CD8-positive, alpha-beta memory T cell (primary cell): Measurements from ENCODE around the gene GFRA1. TPM values are rescaled to one million over a fixed set of nuclear protein-coding genes. Genes with fewer than 3 reads are reported as not detected.

Experiments used
- CTCF ChIA-PET: fragments of 350-600 bp; sonication (Branson Sonifier 250); formaldehyde crosslinking; loops from one replicate; lab custom pipeline; 2021; ENCODE audit warnings: antibody characterized with exemption; lab: Charles Lee
- POLR2A ChIA-PET: fragments of 350-600 bp; sonication (Branson Sonifier 250); formaldehyde crosslinking; loops from one replicate; lab custom pipeline; 2021; ENCODE audit warnings: antibody characterized with exemption; lab: Charles Lee
- DNase-seq, 5 donors: peaks; one replicate each; pipeline versions ENCODE4 v3.0.0 to v3.0.0-alpha.2; 2020 to 2022; ENCODE audit warnings: mixed read lengths in 1 of 5
- H3K27ac ChIP-seq: one replicate; pipeline ENCODE4 v1.7.0; 2013; ENCODE audit warnings: low read depth, mild to moderate bottlenecking, low read length, moderate library complexity
- H3K27me3 ChIP-seq: 2 replicates; pipeline ENCODE4 v1.7.0; 2013; ENCODE audit warnings: low read length, mild to moderate bottlenecking; ENCODE audit not compliant: insufficient read depth, poor library complexity, severe bottlenecking
- H3K36me3 ChIP-seq: 2 replicates; pipeline ENCODE4 v1.7.0; 2013; ENCODE audit warnings: mild to moderate bottlenecking, low read length, moderate library complexity; ENCODE audit not compliant: insufficient read depth
- H3K4me1 ChIP-seq: 2 replicates; pipeline ENCODE4 v1.7.0; 2013; ENCODE audit warnings: mild to moderate bottlenecking, low read length, moderate library complexity; ENCODE audit not compliant: insufficient read depth
- H3K4me3 ChIP-seq: 2 replicates; pipeline ENCODE4 v1.7.0; 2013; ENCODE audit warnings: mild to moderate bottlenecking, low read length
- H3K9me3 ChIP-seq: 2 replicates; pipeline ENCODE4 v1.7.0; 2013; ENCODE audit warnings: mild to moderate bottlenecking, low read length
- H3K27ac Mint-ChIP-seq, 8 donors: one replicate each; pipeline ENCODE4 v1.8.0; 2020 to 2021; ENCODE audit warnings: mixed read lengths in 8 of 8, mild to moderate bottlenecking in 6 of 8, inconsistent platforms in 3 of 8, moderate library complexity in 3 of 8
- H3K27me3 Mint-ChIP-seq, 2 donors: one replicate each; pipeline ENCODE4 v1.8.0; 2020 to 2021; ENCODE audit warnings: mixed read lengths in 2 of 2, mild to moderate bottlenecking in 1 of 2, moderate library complexity in 1 of 2
- H3K36me3 Mint-ChIP-seq, 3 donors: one replicate each; pipeline ENCODE4 v1.8.0; 2020 to 2021; ENCODE audit warnings: mixed read lengths in 3 of 3, inconsistent platforms in 1 of 3, mild to moderate bottlenecking in 1 of 3
- H3K4me1 Mint-ChIP-seq, 3 donors: one replicate each; pipeline ENCODE4 v1.8.0; 2020 to 2021; ENCODE audit warnings: mixed read lengths in 3 of 3, inconsistent platforms in 1 of 3, mild to moderate bottlenecking in 1 of 3
- H3K4me3 Mint-ChIP-seq, 7 donors: one replicate each; pipeline ENCODE4 v1.8.0; 2020 to 2021; ENCODE audit warnings: mixed read lengths in 7 of 7, mild to moderate bottlenecking in 6 of 7, moderate library complexity in 4 of 7, inconsistent platforms in 2 of 7
- H3K9me3 Mint-ChIP-seq, 5 donors: one replicate each; pipeline ENCODE4 v1.8.0; 2020 to 2022; ENCODE audit warnings: mixed read lengths in 5 of 5, mild to moderate bottlenecking in 3 of 5, moderate library complexity in 2 of 5, inconsistent platforms in 1 of 5
- polyA plus RNA-seq: library from polyadenylated mRNA; unstranded; fragments of 300-500 nt; fragmentation: Illumina TruSeq; gene quantifications from one replicate; pipeline ENCODE4 v1.2.3, GENCODE V29; 2021
- total RNA-seq, 2 experiments: library from RNA; stranded (reverse); gene quantifications; one replicate each; pipeline ENCODE4 v1.2.3, GENCODE V29; 2021

GFRA1 gene
- total and polyA plus RNA-seq, 3 experiments from 2014 or later: not detected

- Mint-ChIP-seq H3K27ac (no peak overlapping the region), H3K27me3 (peaks cover 0 to 2% of the 10 kb centered on the region in 2 donors), H3K36me3 (no peaks in the 10 kb centered on the region), H3K9me3 (peaks cover 0 to 4% (median 4%) of the 10 kb centered on the region in 5 donors), H3K4me3 (no peak overlapping the region), H3K4me1 (no peaks in the 10 kb centered on the region)
- ChIA-PET POLR2A (no interaction called here), CTCF (no interaction called here)
- Histone ChIP-seq H3K27ac (no peak overlapping the region), H3K9me3 (no peaks in the 10 kb centered on the region), H3K36me3 (no peaks in the 10 kb centered on the region), H3K4me3 (no peak overlapping the region), H3K27me3 (no peaks in the 10 kb centered on the region), H3K4me1 (no peaks in the 10 kb centered on the region)
- DNase-seq: no peak
These were observed 184.0 kb downstream of the GFRA1 start for GRCh38 chr10:116088985-116089384.

- Mint-ChIP-seq H3K9me3 (peaks cover 0 to 4% (median under 1%) of the 10 kb centered on the region in 5 donors), H3K4me3 (no peak overlapping the region), H3K27me3 (peaks cover 0 to 2% of the 10 kb centered on the region in 2 donors), H3K27ac (no peak overlapping the region), H3K4me1 (no peaks in the 10 kb centered on the region), H3K36me3 (no peaks in the 10 kb centered on the region)
- no peak overlapping the region for H3K27ac ChIP-seq
- H3K27me3 ChIP-seq: no peaks in the 10 kb centered on the region
- no peaks in the 10 kb centered on the region for H3K36me3 ChIP-seq
- DNase-seq: no peak
- H3K4me1 ChIP-seq: no peaks in the 10 kb centered on the region
- CTCF ChIA-PET: no interaction called here
- H3K4me3 ChIP-seq: no peak overlapping the region
- POLR2A ChIA-PET: no interaction called here
- H3K9me3 ChIP-seq: no peaks in the 10 kb centered on the region
These were observed 187.7 kb downstream of the GFRA1 start for GRCh38 chr10:116085323-116085722.

GRCh38 chr10:116084161-116084560, 188.8 kb downstream of the GFRA1 start:
- Mint-ChIP-seq H3K27ac (no peak overlapping the region), H3K4me3 (no peak overlapping the region), H3K4me1 (no peaks in the 10 kb centered on the region), H3K36me3 (no peaks in the 10 kb centered on the region), H3K27me3 (peaks cover 0 to 2% of the 10 kb centered on the region in 2 donors), H3K9me3 (peaks cover 0 to 3% (median 1%) of the 10 kb centered on the region in 5 donors)
- Histone ChIP-seq H3K36me3 (no peaks in the 10 kb centered on the region), H3K9me3 (no peaks in the 10 kb centered on the region), H3K4me3 (no peak overlapping the region), H3K27ac (no peak overlapping the region), H3K27me3 (no peaks in the 10 kb centered on the region), H3K4me1 (no peaks in the 10 kb centered on the region)
- no peak for DNase-seq
- ChIA-PET CTCF (no interaction called here), POLR2A (no interaction called here)

GRCh38 chr10:116083226-116083762, 189.7 kb downstream of the GFRA1 start:
- ChIA-PET POLR2A (no interaction called here), CTCF (interaction anchor here (1.4 kb wide), 1 partner anchor 24 kb away, joined by 3 read pairs; no protein-coding TSS in a partner anchor)
- H3K27ac Mint-ChIP-seq: no peak overlapping the region
- no peaks in the 10 kb centered on the region for H3K4me1 ChIP-seq
- H3K4me1 Mint-ChIP-seq: no peaks in the 10 kb centered on the region
- H3K27ac ChIP-seq: no peak overlapping the region
- no peaks in the 10 kb centered on the region for H3K9me3 ChIP-seq
- H3K27me3 ChIP-seq: no peaks in the 10 kb centered on the region
- H3K27me3 Mint-ChIP-seq: peaks cover 0 to 2% of the 10 kb centered on the region in 2 donors
- no peaks in the 10 kb centered on the region for H3K36me3 ChIP-seq
- H3K4me3 ChIP-seq: no peak overlapping the region
- no peak for DNase-seq
- H3K4me3 Mint-ChIP-seq: no peak overlapping the region
- no peaks in the 10 kb centered on the region for H3K36me3 Mint-ChIP-seq
- peaks cover 0 to 3% (median 0%) of the 10 kb centered on the region in 5 donors for H3K9me3 Mint-ChIP-seq

- no peak overlapping the region for H3K4me3 Mint-ChIP-seq
- DNase-seq: no peak
- Histone ChIP-seq H3K9me3 (no peaks in the 10 kb centered on the region), H3K36me3 (no peaks in the 10 kb centered on the region), H3K4me1 (no peaks in the 10 kb centered on the region), H3K27ac (no peak overlapping the region), H3K4me3 (no peak overlapping the region), H3K27me3 (no peaks in the 10 kb centered on the region)
- POLR2A ChIA-PET: no interaction called here
- peaks cover 0 to 3% (median 0%) of the 10 kb centered on the region in 5 donors for H3K9me3 Mint-ChIP-seq
- no peaks in the 10 kb centered on the region for H3K36me3 Mint-ChIP-seq
- peaks cover 0 to 2% of the 10 kb centered on the region in 2 donors for H3K27me3 Mint-ChIP-seq
- H3K4me1 Mint-ChIP-seq: no peaks in the 10 kb centered on the region
- CTCF ChIA-PET: interaction anchor here (1.4 kb wide), 1 partner anchor 23 kb away, joined by 3 read pairs; no protein-coding TSS in a partner anchor
- no peak overlapping the region for H3K27ac Mint-ChIP-seq
These were observed 190.2 kb downstream of the GFRA1 start for GRCh38 chr10:116082762-116083161.

GRCh38 chr10:116082206-116082605, 190.8 kb downstream of the GFRA1 start:
- H3K27ac Mint-ChIP-seq: no peak overlapping the region
- CTCF ChIA-PET: interaction anchor here (1.4 kb wide), 1 partner anchor 22 kb away, joined by 3 read pairs; no protein-coding TSS in a partner anchor
- DNase-seq: no peak
- no peak overlapping the region for H3K4me3 ChIP-seq
- POLR2A ChIA-PET: no interaction called here
- H3K27me3 Mint-ChIP-seq: peaks cover 0 to 2% of the 10 kb centered on the region in 2 donors
- no peak overlapping the region for H3K27ac ChIP-seq
- no peaks in the 10 kb centered on the region for H3K27me3 ChIP-seq
- no peaks in the 10 kb centered on the region for H3K36me3 Mint-ChIP-seq
- no peaks in the 10 kb centered on the region for H3K4me1 ChIP-seq
- H3K4me1 Mint-ChIP-seq: no peaks in the 10 kb centered on the region
- H3K9me3 ChIP-seq: no peaks in the 10 kb centered on the region
- no peaks in the 10 kb centered on the region for H3K36me3 ChIP-seq
- no peak overlapping the region for H3K4me3 Mint-ChIP-seq
- H3K9me3 Mint-ChIP-seq: peaks cover 0 to 3% (median 0%) of the 10 kb centered on the region in 5 donors

GRCh38 chr10:116080553-116080952, 192.5 kb downstream of the GFRA1 start:
- no peaks in the 10 kb centered on the region for H3K36me3 Mint-ChIP-seq
- Histone ChIP-seq H3K36me3 (no peaks in the 10 kb centered on the region), H3K9me3 (no peaks in the 10 kb centered on the region), H3K4me1 (no peaks in the 10 kb centered on the region), H3K4me3 (no peak overlapping the region), H3K27me3 (no peaks in the 10 kb centered on the region), H3K27ac (no peak overlapping the region)
- H3K9me3 Mint-ChIP-seq: peaks cover 0 to 3% (median 0%) of the 10 kb centered on the region in 5 donors
- no peak for DNase-seq
- ChIA-PET CTCF (no interaction called here), POLR2A (no interaction called here)
- H3K4me3 Mint-ChIP-seq: no peak overlapping the region
- H3K27ac Mint-ChIP-seq: no peak overlapping the region
- H3K4me1 Mint-ChIP-seq: no peaks in the 10 kb centered on the region
- no peaks in the 10 kb centered on the region for H3K27me3 Mint-ChIP-seq

- ChIA-PET CTCF (no interaction called here), POLR2A (no interaction called here)
- Histone ChIP-seq H3K27ac (no peak overlapping the region), H3K4me1 (no peaks in the 10 kb centered on the region), H3K27me3 (no peaks in the 10 kb centered on the region), H3K36me3 (no peaks in the 10 kb centered on the region), H3K4me3 (no peak overlapping the region), H3K9me3 (no peaks in the 10 kb centered on the region)
- no peak for DNase-seq
- Mint-ChIP-seq H3K9me3 (peaks cover 0 to 3% (median 0%) of the 10 kb centered on the region in 5 donors), H3K27me3 (no peaks in the 10 kb centered on the region), H3K36me3 (no peaks in the 10 kb centered on the region), H3K4me3 (no peak overlapping the region), H3K27ac (no peak overlapping the region), H3K4me1 (no peaks in the 10 kb centered on the region)
These were observed 193.7 kb downstream of the GFRA1 start for GRCh38 chr10:116079355-116079754.
